ENCODE results near the gene PLA2G6. TPM values are rescaled to one million over a fixed set of nuclear protein-coding genes. Genes with fewer than 3 reads are reported as not detected.

PLA2G6 gene
- total RNA-seq, 1 experiment from 2014 or later: 16.2 TPM

- Histone ChIP-seq H3K27me3 (ENCODE audit: control insufficient read depth, insufficient read depth, low read length) (no peaks in the 10 kb centered on the region), H3K4me3 (ENCODE audit: low read depth in 2 of 2, low read length in 2 of 2) (no peak overlapping the region), H3K27ac (ENCODE audit: low read length) (no peak overlapping the region), H3K36me3 (ENCODE audit: control insufficient read depth, insufficient read depth, low read length) (no peaks in the 10 kb centered on the region), H3K4me1 (ENCODE audit: control insufficient read depth, insufficient read depth, low read length) (no peaks in the 10 kb centered on the region; the same call in 1 of the 2 replicates), H3K9me3 (ENCODE audit: control insufficient read depth, insufficient read depth, low read depth, low read length) (no peaks in the 10 kb centered on the region)
- intact Hi-C loops (cut with micrococcal nuclease; ENCODE audit: unreplicated experiment) (no loop called here), in situ Hi-C loops (cut with HindIII; ENCODE audit: low pct_unique_long_range_greater_than_20kb, low sequenced_read_pairs) (no loop called here)
- TF ChIP-seq CTCF (IDR thresholded peaks at IDR 0.05) (no peak), SIN3A (IDR thresholded peaks at IDR 0.05; ENCODE audit: borderline replicate concordance, insufficient read depth, low read depth, low read length) (no peak), TCF7L2 (IDR thresholded peaks at IDR 0.05; ENCODE audit: low read depth, low read length) (no peak), REST (IDR thresholded peaks at IDR 0.05; ENCODE audit: insufficient read depth in 1 of 2, low read depth in 2 of 2, low read length in 1 of 2) (no peak), POLR2AphosphoS5 (IDR thresholded peaks at IDR 0.05; ENCODE audit: low read depth, low read length) (no peak)
- DNase-seq (ENCODE audit: low read depth, low spot score): no peak
- no peak for ATAC-seq
- ChIA-PET POLR2A (no interaction called here), CTCF (interaction anchor here (0.5 to 1.3 kb wide), 2 partner anchors 13 to 393 kb away, joined by 3 to 8 read pairs; no protein-coding TSS in a partner anchor)
- no TSS peak for BruUV-seq (replicated peaks)
These were observed 96.6 kb downstream of the PLA2G6 start for GRCh38 chr22:38085056-38085455.

- intact Hi-C loops (cut with micrococcal nuclease; ENCODE audit: unreplicated experiment) (no loop called here), in situ Hi-C loops (cut with HindIII; ENCODE audit: low pct_unique_long_range_greater_than_20kb, low sequenced_read_pairs) (no loop called here)
- no peak for TF ChIP-seq CTCF (IDR thresholded peaks at IDR 0.05)
- BruUV-seq (replicated peaks): no TSS peak
- Histone ChIP-seq H3K9me3 (ENCODE audit: control insufficient read depth, insufficient read depth, low read depth, low read length) (no peaks in the 10 kb centered on the region), H3K27ac (ENCODE audit: low read length) (no peak within 1 kb of the TSS), H3K27me3 (ENCODE audit: control insufficient read depth, insufficient read depth, low read length) (no peaks in the 10 kb centered on the region), H3K36me3 (ENCODE audit: control insufficient read depth, insufficient read depth, low read length) (no peaks in the 10 kb centered on the region), H3K4me1 (ENCODE audit: control insufficient read depth, insufficient read depth, low read length) (no peaks in the 10 kb centered on the region; the same call in 1 of the 2 replicates), H3K4me3 (ENCODE audit: low read depth in 2 of 2, low read length in 2 of 2) (no peak within 1 kb of the TSS)
- ChIA-PET POLR2A (interaction anchor here (0.6 kb wide), 1 partner anchor 237 kb away, joined by 3 read pairs; no protein-coding TSS in a partner anchor), CTCF (interaction anchor here (0.6 to 1.0 kb wide), 2 partner anchors 26 to 28 kb away, joined by 5 to 8 read pairs; no protein-coding TSS in a partner anchor)
- ATAC-seq (no peak), DNase-seq (ENCODE audit: low read depth, low spot score) (no peak)
These were observed 97.5 kb downstream of the PLA2G6 start, which contains the start of gene SLC16A8 for GRCh38 chr22:38083931-38084631. TSS of gene SLC16A8 (minus strand) at chr22:38084184. CDS start at chr22:38082873, 1,311 bp downstream.
